Lower leg skin (tissue), 4 donors: ENCODE results near the gene SKOR2. TPM values are rescaled to one million over a fixed set of nuclear protein-coding genes. Genes with fewer than 3 reads are reported as not detected.

Source experiments
- total RNA-seq, 4 donors: library from RNA; depleted of rRNA; stranded (reverse); fragments of >200 nt; gene quantifications; one replicate each; pipeline ENCODE4 v1.1.0, GENCODE V29; 2016

SKOR2 gene
- total RNA-seq, 4 donors from 2014 or later: not detected

Other genes starting within 250 kb of the SKOR2 start
- gene ELOA2, start 216.0 kb downstream of the SKOR2 start, total RNA-seq: not detected
- gene HDHD2, start 101.2 kb downstream of the SKOR2 start, total RNA-seq: 10 to 100 TPM; 12.9 to 30.0 (median 15.9) TPM
- gene IER3IP1, start 75.3 kb downstream of the SKOR2 start, total RNA-seq: 10 to 100 TPM in 2 of 4 donors, 1 to 10 TPM in 2; 7.1 to 14.5 (median 11.2) TPM